Esophagus muscularis mucosa (tissue), 4 donors: ENCODE measurements around the gene TEX101. TPM values are rescaled to one million over a fixed set of nuclear protein-coding genes. Genes with fewer than 3 reads are reported as not detected.

Experiments used
- DNase-seq: peaks from one replicate; pipeline ENCODE4 v3.0.0-alpha.2; 2017; ENCODE audit errors: extremely low spot score
- H3K27ac ChIP-seq, 4 donors: fragments of 200-600 bp; sonication (generic); replicated peaks in 1 of 4; 1 replicate in 3 of 4; 2 replicates in 1 of 4; pipeline ENCODE4 v1.5.1; 2016 to 2019; ENCODE audit warnings: mild to moderate bottlenecking in 1 of 4
- H3K27me3 ChIP-seq, 4 donors: fragments of 200-600 bp; sonication (generic); one replicate each; pipeline versions ENCODE4 v1.5.1 to v1.6.0; 2016 to 2019
- H3K36me3 ChIP-seq, 4 donors: fragments of 200-600 bp; sonication (generic); one replicate each; pipeline ENCODE4 v1.5.1; 2016 to 2019
- H3K4me1 ChIP-seq, 4 donors: fragments of 200-600 bp; sonication (generic); one replicate each; pipeline ENCODE4 v1.5.1; 2016 to 2019
- H3K4me3 ChIP-seq, 4 donors: fragments of 200-600 bp; sonication (generic); 1 replicate in 2 of 4; 2 replicates in 2 of 4; pipeline ENCODE4 v1.5.1; 2016 to 2019; ENCODE audit warnings: mild to moderate bottlenecking in 4 of 4, moderate library complexity in 1 of 4
- H3K9me3 ChIP-seq, 4 donors: fragments of 200-600 bp; sonication (generic); 1 replicate in 3 of 4; 2 replicates in 1 of 4; pipeline ENCODE4 v1.5.1; 2016 to 2019
- CTCF ChIP-seq, 3 experiments: fragments of 200-600 bp in 2 of 3; fragments of 450-650 bp in 1 of 3; sonication (generic) in 2 of 3; IDR thresholded peaks; one replicate each; pipeline ENCODE4 v1.5.1; 2017 to 2019; ENCODE audit warnings: antibody characterized with exemption in 3 of 3, mild to moderate bottlenecking in 2 of 3, moderate library complexity in 1 of 3
- EP300 ChIP-seq: sonication (generic); formaldehyde crosslinking; IDR thresholded peaks from one replicate; pipeline ENCODE4 v1.6.1; 2017; ENCODE audit warnings: antibody characterized with exemption
- POLR2A ChIP-seq: fragments of 450-650 bp; IDR thresholded peaks from one replicate; pipeline ENCODE4 v1.6.1; 2017; ENCODE audit warnings: antibody characterized with exemption, moderate library complexity, mild to moderate bottlenecking, low read depth
- POLR2AphosphoS5 ChIP-seq, 2 donors: sonication (generic); formaldehyde crosslinking; IDR thresholded peaks; one replicate each; pipeline ENCODE4 v1.6.1; 2017; ENCODE audit warnings: antibody characterized with exemption in 2 of 2
- WGBS: methylation state at CpG from one replicate; pipeline ENCODE4 v1.1.5; 2018; 5-methylcytosine and 5-hydroxymethylcytosine counted together
- intact Hi-C: fragments of 100-400 bp; cut with DNase I; formaldehyde crosslinking; loops from one replicate; pipeline ENCODE4 v1.15.1; 2023
- total RNA-seq, 4 donors: library from RNA; depleted of rRNA; stranded (reverse); fragments of >200 nt; gene quantifications; one replicate each; pipeline versions ENCODE4 v1.1.0 to v1.2.1, GENCODE V29; 2016

Gene TEX101
- total RNA-seq, 4 donors from 2014 or later, result not detected

- no peaks in the 10 kb centered on the region for H3K4me1 ChIP-seq
- TF ChIP-seq CTCF (IDR thresholded peaks at IDR 0.05) (no peak), EP300 (no peak), POLR2A (no peak), POLR2AphosphoS5 (IDR thresholded peaks at IDR 0.05) (no peak)
- DNase-seq, result no peak
- intact Hi-C loops, result no loop called here
- H3K36me3 ChIP-seq, result no peaks in the 10 kb centered on the region
- peaks cover 0 to 23% (median 0%) of the 10 kb centered on the region in 4 donors for H3K27me3 ChIP-seq
- no peaks in the 10 kb centered on the region for H3K9me3 ChIP-seq
- 73% methylated on average over 2 of the region's 6 CpGs for WGBS
- H3K4me3 ChIP-seq, result no peak overlapping the region
- no peak overlapping the region for H3K27ac ChIP-seq
Observed at GRCh38 chr19:43395561-43395960, 19.1 kb upstream of the TEX101 start.

GRCh38 chr19:43406297-43406696, 8.4 kb upstream of the TEX101 start:
- no peak overlapping the region for H3K4me3 ChIP-seq
- intact Hi-C loops, result no loop called here
- TF ChIP-seq EP300, result no peak
- no peak for TF ChIP-seq CTCF (IDR thresholded peaks at IDR 0.05)
- no peak for TF ChIP-seq POLR2AphosphoS5 (IDR thresholded peaks at IDR 0.05)
- no peak for TF ChIP-seq POLR2A
- no peaks in the 10 kb centered on the region for H3K9me3 ChIP-seq
- no peak overlapping the region for H3K27ac ChIP-seq
- peaks cover 0 to 32% (median 0%) of the 10 kb centered on the region in 4 donors for H3K27me3 ChIP-seq
- no peak for DNase-seq
- no peaks in the 10 kb centered on the region for H3K36me3 ChIP-seq
- WGBS, result 72% methylated on average over 21 of the region's 24 CpGs
- H3K4me1 ChIP-seq, result no peaks in the 10 kb centered on the region

- Histone ChIP-seq H3K27ac (no peak overlapping the region), H3K4me1 (no peaks in the 10 kb centered on the region), H3K9me3 (no peaks in the 10 kb centered on the region), H3K4me3 (no peak overlapping the region), H3K27me3 (peaks cover 0 to 24% (median 0%) of the 10 kb centered on the region in 4 donors), H3K36me3 (no peaks in the 10 kb centered on the region)
- 85% methylated on average over 15 of the region's 22 CpGs for WGBS
- TF ChIP-seq POLR2A, result no peak
- no peak for TF ChIP-seq CTCF (IDR thresholded peaks at IDR 0.05)
- no peak for TF ChIP-seq EP300
- TF ChIP-seq POLR2AphosphoS5 (IDR thresholded peaks at IDR 0.05), result no peak
- intact Hi-C loops, result no loop called here
- no peak for DNase-seq
Observed at GRCh38 chr19:43407416-43408005, 7.2 kb upstream of the TEX101 start.

- Histone ChIP-seq H3K4me1 (no peaks in the 10 kb centered on the region), H3K36me3 (no peaks in the 10 kb centered on the region), H3K27me3 (peaks cover 0 to 20% (median 0%) of the 10 kb centered on the region in 4 donors), H3K9me3 (no peaks in the 10 kb centered on the region), H3K4me3 (no peak overlapping the region), H3K27ac (no peak overlapping the region)
- no peak for TF ChIP-seq POLR2AphosphoS5 (IDR thresholded peaks at IDR 0.05)
- no peak for TF ChIP-seq EP300
- no peak for TF ChIP-seq CTCF (IDR thresholded peaks at IDR 0.05)
- TF ChIP-seq POLR2A, result no peak
- WGBS, result 86% methylated on average over 33 of the region's 34 CpGs
- DNase-seq, result no peak
- intact Hi-C loops, result no loop called here
Observed at GRCh38 chr19:43408043-43408442, 6.6 kb upstream of the TEX101 start.

- Histone ChIP-seq H3K9me3 (no peaks in the 10 kb centered on the region), H3K27me3 (peaks cover 0 to 13% (median 0%) of the 10 kb centered on the region in 4 donors), H3K27ac (no peak overlapping the region), H3K4me1 (no peaks in the 10 kb centered on the region), H3K36me3 (no peaks in the 10 kb centered on the region), H3K4me3 (no peak overlapping the region)
- intact Hi-C loops, result no loop called here
- 86% methylated on average over 1 of the region's 1 CpG for WGBS
- TF ChIP-seq CTCF (IDR thresholded peaks at IDR 0.05), result no peak
- TF ChIP-seq POLR2A, result no peak
- no peak for TF ChIP-seq EP300
- TF ChIP-seq POLR2AphosphoS5 (IDR thresholded peaks at IDR 0.05), result no peak
- no peak for DNase-seq
Observed at GRCh38 chr19:43409415-43409814, 5.3 kb upstream of the TEX101 start.
